ENCODE results near the gene CCDC192. TPM values are rescaled to one million over a fixed set of nuclear protein-coding genes. Genes with fewer than 3 reads are reported as not detected.

CCDC192 gene
- polyA plus RNA-seq, 1 donor from 2014 or later = not detected

GRCh38 chr5:127961006-127961762 lies 258.0 kb downstream of the CCDC192 start:
- Histone ChIP-seq H3K4me2 (ENCODE audit: low read length) (no peak overlapping the region), H3K9me2 (ENCODE audit: insufficient read depth, low read length) (no peaks in the 10 kb centered on the region), H3K36me3 (ENCODE audit: insufficient read depth, low read length) (no peaks in the 10 kb centered on the region), H2AFZ (ENCODE audit: low read depth, low read length) (no peak overlapping the region), H4K20me1 (ENCODE audit: insufficient read depth) (no peaks in the 10 kb centered on the region), H3K27ac (ENCODE audit: low read length) (no peak overlapping the region), H3K79me2 (replicated peaks; ENCODE audit: insufficient read depth, low read length) (no peaks in the 10 kb centered on the region), H3K27me3 (ENCODE audit: insufficient read depth, low read depth, low read length) (no peaks in the 10 kb centered on the region), H3K9me3 (ENCODE audit: low read length) (no peaks in the 10 kb centered on the region), H3F3A (ENCODE audit: insufficient read depth, low read length, poor library complexity, severe bottlenecking) (no peaks in the 10 kb centered on the region), H3K9ac (ENCODE audit: low read length) (no peak overlapping the region), H3K4me3 (ENCODE audit: low read length) (no peak overlapping the region)
- TF ChIP-seq CTCF (IDR thresholded peaks at IDR 0.05; ENCODE audit: poor library complexity, severe bottlenecking) (no peak), SMC3 (conservative IDR thresholded peaks at IDR 0.05; ENCODE audit: poor library complexity) (no peak), REST (IDR thresholded peaks at IDR 0.05; ENCODE audit: borderline replicate concordance) (no peak), EP300 (conservative IDR thresholded peaks at IDR 0.05; ENCODE audit: poor library complexity, severe bottlenecking) (no peak), EZH2 (IDR thresholded peaks at IDR 0.05; ENCODE audit: borderline replicate concordance, insufficient read depth, low read length, poor library complexity, severe bottlenecking) (no peak), MXI1 (conservative IDR thresholded peaks at IDR 0.05; ENCODE audit: poor library complexity, severe bottlenecking) (no peak), RAD21 (conservative IDR thresholded peaks at IDR 0.05) (no peak), POLR2AphosphoS5 (IDR thresholded peaks at IDR 0.05) (no peak), TAF1 (IDR thresholded peaks at IDR 0.05; ENCODE audit: low read depth) (no peak)

DNA sequence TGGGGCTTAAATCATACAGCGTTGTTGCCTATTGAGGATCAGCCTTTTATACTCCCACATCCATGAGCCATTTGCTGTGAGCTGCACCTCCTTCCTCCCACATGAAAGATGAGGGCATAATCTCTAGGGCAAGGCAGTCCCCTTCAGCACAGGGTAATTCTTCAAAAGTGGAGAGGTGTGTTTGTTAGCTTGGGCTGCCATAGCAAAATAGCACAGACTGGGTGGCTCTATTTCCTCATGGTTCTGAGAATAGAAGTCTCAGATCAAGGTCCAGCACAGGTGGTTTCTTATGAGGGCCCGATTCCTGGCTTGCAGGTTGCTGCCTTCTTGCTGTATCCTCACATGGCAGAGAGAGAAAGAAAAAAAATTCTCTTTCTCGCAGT lies 258.6 kb downstream of the CCDC192 start:
- H3K79me2 ChIP-seq (replicated peaks; ENCODE audit: insufficient read depth, low read length) = no peaks in the 10 kb centered on the region
- no peaks in the 10 kb centered on the region for H3K36me3 ChIP-seq (ENCODE audit: insufficient read depth, low read length)
- no peaks in the 10 kb centered on the region for H4K20me1 ChIP-seq (ENCODE audit: insufficient read depth)
- H3K27ac ChIP-seq (ENCODE audit: low read length) = no peak overlapping the region
- TF ChIP-seq EZH2 (IDR thresholded peaks at IDR 0.05; ENCODE audit: borderline replicate concordance, insufficient read depth, low read length, poor library complexity, severe bottlenecking) (no peak), EP300 (conservative IDR thresholded peaks at IDR 0.05; ENCODE audit: poor library complexity, severe bottlenecking) (no peak), MXI1 (conservative IDR thresholded peaks at IDR 0.05; ENCODE audit: poor library complexity, severe bottlenecking) (no peak), CTCF (IDR thresholded peaks at IDR 0.05; ENCODE audit: poor library complexity, severe bottlenecking) (no peak), RAD21 (conservative IDR thresholded peaks at IDR 0.05) (no peak), REST (IDR thresholded peaks at IDR 0.05; ENCODE audit: borderline replicate concordance) (no peak), POLR2AphosphoS5 (IDR thresholded peaks at IDR 0.05) (no peak), TAF1 (IDR thresholded peaks at IDR 0.05; ENCODE audit: low read depth) (no peak)
- no peak overlapping the region for H2AFZ ChIP-seq (ENCODE audit: low read depth, low read length)
- H3K9ac ChIP-seq (ENCODE audit: low read length) = no peak overlapping the region
- no peaks in the 10 kb centered on the region for H3K9me3 ChIP-seq (ENCODE audit: low read length)
- H3F3A ChIP-seq (ENCODE audit: insufficient read depth, low read length, poor library complexity, severe bottlenecking) = no peaks in the 10 kb centered on the region
- no peaks in the 10 kb centered on the region for H3K9me2 ChIP-seq (ENCODE audit: insufficient read depth, low read length)
- no peak overlapping the region for H3K4me3 ChIP-seq (ENCODE audit: low read length)
- H3K27me3 ChIP-seq (ENCODE audit: insufficient read depth, low read depth, low read length) = no peaks in the 10 kb centered on the region
- no peak overlapping the region for H3K4me2 ChIP-seq (ENCODE audit: low read length)

Measured in neural cell (in vitro differentiated cells).